Measurements from ENCODE around the gene TULP1.
"Not testable (repeated sequence)": the region's sequence is repeated elsewhere in the genome, so short reads cannot be mapped to it uniquely, and the experiment has no call there.

Gene TULP1

GRCh38 chr6:35521235-35521634 is 8.5 kb upstream of the TULP1 start:
- no peak for DNase-seq (ENCODE audit: low spot score)

- DNase-seq (ENCODE audit: low spot score) = no peak
Measured at GRCh38 chr6:35519313-35520015, 6.8 kb upstream of the TULP1 start.

GRCh38 chr6:35518566-35519312 is 6.0 kb upstream of the TULP1 start:
- no peak for DNase-seq (ENCODE audit: low spot score)

GRCh38 chr6:35517978-35518377 is 5.3 kb upstream of the TULP1 start:
- not testable (repeated sequence) for DNase-seq (ENCODE audit: low spot score)

- no peak for DNase-seq (ENCODE audit: low spot score)
Measured at GRCh38 chr6:35516712-35517111, 4.0 kb upstream of the TULP1 start.

GRCh38 chr6:35515939-35516338 is 3.2 kb upstream of the TULP1 start:
- not testable (repeated sequence) for DNase-seq (ENCODE audit: low spot score)

- DNase-seq (ENCODE audit: low spot score) = no peak
Measured at GRCh38 chr6:35514587-35514986, 1.9 kb upstream of the TULP1 start.

- no peak for DNase-seq (ENCODE audit: low spot score)
Measured at GRCh38 chr6:35512006-35512405, 690 bp downstream of the TULP1 start.

GRCh38 chr6:35511562-35511941 is 1.1 kb downstream of the TULP1 start:
- no peak for DNase-seq (ENCODE audit: low spot score)

- DNase-seq (ENCODE audit: low spot score) = no peak
Measured at GRCh38 chr6:35510916-35511561, 1.7 kb downstream of the TULP1 start.

- DNase-seq (ENCODE audit: low spot score) = no peak
Measured at GRCh38 chr6:35508542-35508941, 4.2 kb downstream of the TULP1 start.

- DNase-seq (ENCODE audit: low spot score) = no peak
Measured at GRCh38 chr6:35508027-35508426, 4.7 kb downstream of the TULP1 start.

- no peak for DNase-seq (ENCODE audit: low spot score)
Measured at GRCh38 chr6:35507221-35507620, 5.5 kb downstream of the TULP1 start.

- no peak for DNase-seq (ENCODE audit: low spot score)
Measured at GRCh38 chr6:35506536-35506935, 6.2 kb downstream of the TULP1 start.

- no peak for DNase-seq (ENCODE audit: low spot score)
Measured at GRCh38 chr6:35505999-35506412, 6.7 kb downstream of the TULP1 start.

GRCh38 chr6:35503534-35503933 is 9.2 kb downstream of the TULP1 start:
- no peak for DNase-seq (ENCODE audit: low spot score)

GRCh38 chr6:35501784-35502183 is 10.9 kb downstream of the TULP1 start:
- DNase-seq (ENCODE audit: low spot score) = no peak

GRCh38 chr6:35500782-35501181 is 11.9 kb downstream of the TULP1 start:
- DNase-seq (ENCODE audit: low spot score) = peak; percentile 52

- no peak for DNase-seq (ENCODE audit: low spot score)
Measured at GRCh38 chr6:35499372-35499771, 13.3 kb downstream of the TULP1 start.

GRCh38 chr6:35498422-35499067 is 14.2 kb downstream of the TULP1 start:
- no peak for DNase-seq (ENCODE audit: low spot score)

- peak; percentile 80 for DNase-seq (ENCODE audit: low spot score)
Measured at GRCh38 chr6:35497571-35498421, 14.9 kb downstream of the TULP1 start.
